Stimulated activated CD4-positive, alpha-beta T cell treated with anti-CD3 and anti-CD28 coated beads, Interleukin-12 subunit alpha, Interleukin-12 subunit beta, amount 100 ng/mL, for 48 hours (primary cell): ENCODE results near the gene FRMD4B.
A peak's percentile ranks its signal among the peaks of the same experiment; 100 is the strongest.
"Not testable (repeated sequence)": the region's sequence is repeated elsewhere in the genome, so short reads cannot be mapped to it uniquely, and the experiment has no call there.

Experiments
- DNase-seq, 3 donors: peaks; one replicate each; pipeline ENCODE4 v3.0.0-alpha.2; 2020; ENCODE audit warnings: low read depth in 2 of 3, low spot score in 1 of 3

The FRMD4B gene

GRCh38 chr3:69250014-69250413, 135.9 kb downstream of the FRMD4B start:
- peak; percentile 44 to 64 (median 45) for DNase-seq

DNA sequence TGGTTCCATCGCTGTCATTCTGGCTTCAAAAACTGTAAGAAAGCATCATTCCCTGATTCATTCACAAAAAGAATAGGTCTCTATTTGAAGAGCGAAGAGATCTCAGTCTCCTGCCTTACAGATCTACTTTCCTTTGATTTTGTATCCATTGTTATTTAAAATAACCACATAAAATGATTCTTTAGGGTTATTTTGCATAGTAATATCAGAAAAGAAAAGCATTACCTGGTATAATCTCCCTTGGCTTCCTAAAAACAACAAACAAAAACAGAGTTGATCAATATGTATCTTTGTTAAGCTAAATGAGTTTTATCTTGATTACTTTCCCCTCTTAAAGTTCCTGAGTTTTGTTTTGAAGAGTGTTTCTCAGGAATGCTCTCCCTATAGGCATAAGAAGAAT, 136.9 kb downstream of the FRMD4B start:
- DNase-seq, result no peak

DNA sequence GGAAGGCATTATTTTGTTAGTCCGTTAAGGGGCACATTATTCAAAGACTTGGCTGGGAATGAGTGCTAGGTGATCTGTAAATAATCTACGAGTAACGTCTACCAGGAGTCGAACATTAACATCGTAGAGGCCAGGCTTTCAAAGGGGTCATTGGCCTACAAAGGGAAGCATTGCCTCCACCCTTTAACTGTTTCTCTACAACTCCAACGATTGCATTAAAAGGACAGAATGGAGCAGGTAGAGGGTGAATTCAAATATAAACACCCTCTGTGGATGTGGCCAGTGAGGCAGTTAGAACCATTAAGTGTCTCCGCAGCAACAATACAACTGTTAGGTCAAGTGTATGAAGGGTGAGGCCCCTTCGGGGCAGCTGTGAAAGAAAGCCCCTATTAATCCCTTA, 137.5 kb downstream of the FRMD4B start:
- DNase-seq, result no peak

- DNase-seq, result no peak
Observed at GRCh38 chr3:69246612-69247011, 139.3 kb downstream of the FRMD4B start.

DNA sequence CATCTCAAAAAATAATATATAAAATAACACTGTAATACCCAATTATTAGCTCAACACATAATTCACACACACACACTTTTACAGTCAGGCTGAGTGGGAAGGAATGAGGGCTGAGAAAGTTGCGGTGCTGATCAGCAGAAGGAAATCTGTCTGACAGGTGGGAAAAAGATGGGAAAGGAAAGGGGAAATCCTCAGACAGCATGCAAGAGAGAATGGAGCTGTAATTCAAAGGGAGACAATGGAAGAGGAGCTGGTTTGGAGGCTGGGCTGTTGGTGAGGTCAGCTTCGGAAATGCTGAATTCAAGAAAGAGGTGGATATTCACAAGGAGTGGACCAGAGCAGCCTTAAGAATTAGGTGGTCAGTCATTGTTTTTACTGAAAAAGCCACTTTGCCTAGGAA, 141.8 kb downstream of the FRMD4B start:
- DNase-seq, result no peak

GRCh38 chr3:69241769-69242168, 144.1 kb downstream of the FRMD4B start:
- no peak for DNase-seq

DNA sequence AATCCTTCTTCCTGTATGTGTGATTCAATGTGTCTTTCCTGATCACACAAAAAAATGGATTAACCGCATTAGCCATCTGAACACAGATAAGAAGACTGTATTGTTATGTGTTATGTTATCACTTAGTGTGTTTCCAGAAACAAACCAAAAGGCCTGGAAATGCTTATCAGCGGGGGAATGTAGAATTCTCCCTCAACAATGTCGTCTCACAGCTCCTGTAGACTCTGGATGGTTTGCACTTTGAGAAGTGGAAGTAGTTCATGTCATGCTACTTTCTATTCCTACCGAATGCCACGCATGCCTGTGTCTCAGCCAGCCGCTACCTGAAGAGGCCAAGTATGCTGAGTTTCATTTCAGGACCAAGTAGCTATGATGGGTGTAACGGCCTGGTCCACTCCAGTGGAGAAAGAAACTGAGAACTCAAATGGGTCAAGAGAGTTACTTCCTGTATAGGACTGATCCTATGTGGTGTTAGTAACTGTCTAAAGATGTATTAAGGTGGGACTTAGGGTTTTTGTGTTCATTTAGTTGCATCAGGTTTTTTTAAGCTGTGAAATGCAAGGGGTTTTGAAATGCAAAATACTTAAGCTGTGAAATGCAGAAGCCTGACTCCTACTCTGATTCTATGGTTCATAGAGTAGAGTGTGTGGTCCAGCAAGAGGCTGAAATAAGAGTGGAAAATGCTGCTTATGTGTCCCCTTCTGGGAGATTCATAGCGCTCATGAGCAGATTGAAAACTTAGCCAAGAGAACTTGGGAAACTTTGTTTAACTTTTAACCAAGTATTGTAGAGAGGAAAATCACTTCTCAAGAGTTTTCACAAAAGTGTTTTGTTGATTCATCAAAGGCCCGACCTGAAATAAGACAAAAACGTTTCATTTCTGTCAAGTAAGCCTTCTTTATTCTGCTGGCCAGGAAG, 145.0 kb downstream of the FRMD4B start:
- no peak for DNase-seq

- DNase-seq, result no peak
Observed at GRCh38 chr3:69239063-69239462, 146.8 kb downstream of the FRMD4B start.

DNA sequence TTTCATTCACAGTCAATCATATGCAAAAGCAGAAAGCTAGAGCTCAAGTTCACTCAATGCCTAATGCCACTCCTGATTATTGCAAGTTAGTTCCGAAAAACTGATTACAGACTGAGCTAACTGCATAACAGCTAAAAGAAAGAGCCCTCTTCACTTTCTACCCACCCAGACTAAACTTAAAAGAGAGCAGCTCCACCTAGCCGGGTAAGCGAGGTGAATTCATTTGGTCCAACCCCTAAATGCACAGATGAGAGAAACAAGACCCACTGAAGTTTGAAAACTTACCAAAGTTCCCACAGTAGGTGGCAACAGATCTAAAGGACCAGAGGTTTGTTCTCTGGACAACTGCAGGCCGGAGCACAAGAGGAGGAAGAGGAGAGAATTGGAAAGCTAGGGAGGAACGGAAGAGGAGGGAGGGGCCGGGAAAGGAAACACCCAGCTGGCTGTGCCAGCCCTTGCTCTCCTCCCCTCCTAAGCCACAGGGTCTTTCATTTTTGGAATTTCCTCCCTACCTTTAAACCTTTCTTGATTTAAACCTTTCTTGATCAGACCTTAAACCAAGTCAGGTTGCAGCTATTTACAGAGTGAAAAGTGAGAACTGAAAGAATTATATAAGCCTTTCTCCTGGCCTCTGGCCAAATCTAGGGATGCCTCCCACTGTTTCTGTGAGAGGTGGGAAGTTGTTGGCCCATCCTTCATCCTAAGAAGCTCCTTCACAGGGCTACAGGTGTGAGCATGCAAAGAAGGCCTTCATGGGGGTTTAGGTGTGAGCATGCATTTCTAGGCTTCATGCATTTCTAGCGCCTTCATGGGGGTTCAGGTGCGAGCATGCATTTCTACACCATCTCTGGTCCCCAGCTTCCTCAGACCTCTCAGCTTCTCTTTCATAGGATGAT, 148.8 kb downstream of the FRMD4B start:
- no peak for DNase-seq

DNA sequence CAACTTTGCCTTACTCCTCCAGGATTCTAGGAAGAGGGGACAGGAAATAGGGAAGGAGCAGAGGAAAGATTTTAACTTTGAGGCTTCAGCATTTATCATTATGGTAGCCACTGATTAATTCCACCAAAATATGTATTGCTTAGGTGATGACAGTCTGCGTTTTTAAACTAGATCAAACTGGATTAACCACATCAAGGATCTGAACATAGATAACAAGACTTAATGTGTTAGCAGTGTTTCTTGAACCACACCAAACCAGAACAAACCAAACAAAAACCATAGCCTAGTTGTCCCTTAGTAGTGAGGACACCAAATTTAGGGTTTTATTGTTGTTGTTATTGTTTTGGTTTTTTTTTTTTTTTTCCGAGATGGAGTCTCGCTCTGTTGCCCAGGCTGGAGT, 150.0 kb downstream of the FRMD4B start:
- no peak for DNase-seq

- not testable (repeated sequence) for DNase-seq
Observed at GRCh38 chr3:69235227-69235626, 150.7 kb downstream of the FRMD4B start.

DNA sequence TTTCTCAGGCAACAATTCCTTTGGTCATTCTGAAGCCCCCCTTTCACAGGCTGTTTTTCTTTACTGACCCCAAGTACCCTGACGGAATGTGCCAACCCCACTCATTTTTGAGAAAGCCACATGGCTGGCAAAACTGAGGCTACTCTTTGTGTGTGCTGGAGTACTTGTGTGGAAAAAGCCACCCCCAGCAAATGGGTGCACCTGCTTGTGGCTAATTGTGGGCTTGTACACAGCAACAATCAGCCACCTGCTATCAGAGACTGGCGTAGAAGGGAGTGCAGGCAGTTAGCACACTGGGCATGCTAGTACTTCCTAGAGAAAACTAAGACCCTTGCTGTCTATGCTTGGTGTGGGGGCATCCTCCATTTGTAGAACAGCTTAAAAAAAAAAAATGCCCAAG, 153.4 kb downstream of the FRMD4B start:
- no peak for DNase-seq

DNA sequence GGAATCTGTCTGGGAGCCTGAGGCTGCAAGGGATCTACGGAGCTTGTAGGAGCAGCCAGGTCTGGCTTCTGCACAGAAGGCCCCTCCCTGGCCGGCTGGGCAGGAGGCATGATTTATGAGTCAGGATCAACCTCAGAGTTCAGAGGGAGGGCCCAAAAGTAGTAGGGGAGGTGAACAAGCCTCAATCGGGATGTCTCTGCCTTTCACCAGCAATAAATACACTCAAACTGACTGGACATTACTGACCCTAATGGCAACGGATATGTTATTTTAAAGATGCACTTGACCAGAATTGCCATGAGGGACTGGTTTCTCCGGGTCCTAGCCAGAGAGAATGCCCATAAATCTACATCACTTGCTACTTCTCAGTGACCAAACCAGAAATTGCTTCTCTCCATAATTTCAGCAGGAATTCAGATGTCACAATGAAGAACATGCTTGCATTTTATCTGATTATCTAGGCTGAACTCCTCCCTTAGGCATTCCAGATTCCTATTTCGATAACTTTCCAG, 153.9 kb downstream of the FRMD4B start:
- no peak for DNase-seq

DNA sequence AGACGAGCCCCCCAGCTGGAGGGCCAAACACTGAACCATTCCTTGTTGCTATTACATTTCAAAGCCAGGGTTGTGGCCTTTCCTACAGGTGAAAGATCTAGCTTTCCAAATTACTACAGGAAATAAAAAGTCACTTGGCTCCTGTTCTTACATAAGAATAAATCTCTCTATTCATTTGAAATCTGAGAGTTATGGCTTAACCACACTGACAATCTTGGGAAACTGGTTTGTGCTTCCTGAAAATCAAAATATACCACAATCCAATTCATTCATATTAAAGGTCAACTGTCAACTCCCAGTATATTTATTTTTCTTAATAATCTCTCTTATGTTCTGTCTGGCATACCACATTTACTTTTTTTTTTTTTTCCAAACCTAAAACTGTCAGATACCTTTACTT, 159.8 kb downstream of the FRMD4B start:
- DNase-seq, result no peak

- no peak for DNase-seq
Observed at GRCh38 chr3:69219101-69219708, 166.7 kb downstream of the FRMD4B start.

DNA sequence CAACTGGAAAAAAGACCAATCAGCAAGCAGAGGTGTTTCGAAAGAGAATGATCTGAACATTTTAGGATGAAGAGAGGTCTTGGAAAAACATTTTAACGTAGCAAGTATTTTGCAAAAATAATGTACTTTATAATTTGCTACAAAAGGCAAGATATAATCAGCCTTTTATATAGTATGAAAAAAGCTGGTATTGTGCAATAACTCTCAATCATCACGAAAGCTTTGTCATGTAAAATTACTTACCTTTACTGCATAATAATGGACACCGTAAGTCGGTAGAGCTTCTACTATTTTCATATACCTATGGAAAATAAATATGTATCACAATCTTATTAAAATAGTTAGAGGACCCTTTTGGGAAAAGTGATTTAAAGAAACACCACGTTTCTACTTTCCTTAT, 167.8 kb downstream of the FRMD4B start:
- DNase-seq, result no peak

- no peak for DNase-seq
Observed at GRCh38 chr3:69216981-69217380, 168.9 kb downstream of the FRMD4B start.

DNA sequence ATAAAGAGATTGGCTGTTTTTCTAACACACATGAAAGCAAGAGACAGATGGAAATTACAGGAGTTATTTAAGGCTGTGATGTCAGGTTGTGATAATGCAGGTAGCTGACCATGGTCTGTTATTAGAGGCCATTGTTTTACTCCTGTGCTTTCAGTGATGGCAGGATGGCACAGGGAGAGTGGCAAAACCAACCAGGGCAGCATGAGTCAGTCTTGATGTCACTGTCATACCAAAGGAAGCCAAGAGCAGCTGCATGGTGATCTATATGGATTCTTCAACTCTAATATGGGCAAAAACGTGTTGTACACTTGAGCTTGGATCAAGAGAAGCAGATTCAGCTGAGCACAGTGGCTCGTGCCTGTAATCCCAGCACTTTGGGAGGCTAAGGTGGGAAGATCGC, 171.6 kb downstream of the FRMD4B start:
- no peak for DNase-seq

GRCh38 chr3:69212411-69213160, 173.3 kb downstream of the FRMD4B start:
- no peak for DNase-seq

GRCh38 chr3:69210068-69210730, 175.7 kb downstream of the FRMD4B start:
- no peak for DNase-seq
